Left cardiac atrium (tissue), 4 donors: ENCODE data around the gene CYP2U1. TPM values are rescaled to one million over a fixed set of nuclear protein-coding genes. Genes with fewer than 3 reads are reported as not detected.
"Not testable (repeated sequence)": the region's sequence is repeated elsewhere in the genome, so short reads cannot be mapped to it uniquely, and the experiment has no call there.

Experiments
- ATAC-seq, 2 donors: fragments of 200-7000 bp; cut with Tn5 transposase; one replicate each; pipeline ENCODE4 v1.9.1; 2020; ENCODE audit warnings: mild to moderate bottlenecking in 2 of 2, moderate library complexity in 2 of 2
- DNase-seq: peaks from one replicate; pipeline ENCODE4 v3.0.0-alpha.2; 2020
- intact Hi-C, 2 donors: fragments of 100-400 bp; cut with DNase I; formaldehyde crosslinking; loops; one replicate each; pipeline versions ENCODE4 v1.14.1 to v1.15.1; 2022 to 2023
- total RNA-seq, 2 donors: library from RNA; stranded (reverse); fragmentation: NEBNext Ultra II Directional; extraction: Animal tissue kit (Norgen Biotek cat#: 25700); gene quantifications; one replicate each; pipeline ENCODE4 v1.2.1, GENCODE V29; 2021
- donor health status: DM: no; HTN: yes; CAD: no.
- donor health status: DM: no; HTN: yes; CAD: no; lungs with severe emphysema.
- donor health status: DM: yes; HTN: yes; CAD: no.
- donor health status: Dilated cardiomyopathy.

The CYP2U1 gene
- total RNA-seq, 2 donors from 2014 or later = 9.4 to 10.8 TPM

GRCh38 chr4:107913283-107913899 is 18.0 kb upstream of the CYP2U1 start:
- intact Hi-C loops = loop anchor here (1.0 to 5.0 kb wide), 3 partner anchors 86 to 156 kb away; no protein-coding TSS in a partner anchor
- no peak for DNase-seq
- ATAC-seq = peak; percentile 78 to 88

DNA sequence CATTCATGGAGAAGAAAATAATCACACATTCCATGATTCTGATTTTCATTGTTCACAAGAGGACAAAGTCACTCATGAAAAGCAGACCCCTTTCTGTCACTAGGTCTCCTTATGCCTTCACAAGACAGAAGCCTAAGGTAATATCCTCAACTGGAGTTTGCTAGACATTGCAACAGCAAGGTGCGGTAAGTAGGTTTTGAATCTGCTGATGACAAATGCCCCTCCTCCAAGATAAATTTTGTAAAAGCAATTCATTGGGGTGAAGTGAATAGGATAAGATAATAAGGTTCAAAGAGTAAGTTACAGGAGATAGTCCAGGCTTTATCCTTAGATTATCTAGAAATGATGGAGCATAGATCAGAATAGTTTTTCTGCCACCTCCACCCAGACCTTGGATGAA is 16.1 kb upstream of the CYP2U1 start:
- intact Hi-C loops = no loop called here
- DNase-seq (no peak), ATAC-seq (no peak)

DNA sequence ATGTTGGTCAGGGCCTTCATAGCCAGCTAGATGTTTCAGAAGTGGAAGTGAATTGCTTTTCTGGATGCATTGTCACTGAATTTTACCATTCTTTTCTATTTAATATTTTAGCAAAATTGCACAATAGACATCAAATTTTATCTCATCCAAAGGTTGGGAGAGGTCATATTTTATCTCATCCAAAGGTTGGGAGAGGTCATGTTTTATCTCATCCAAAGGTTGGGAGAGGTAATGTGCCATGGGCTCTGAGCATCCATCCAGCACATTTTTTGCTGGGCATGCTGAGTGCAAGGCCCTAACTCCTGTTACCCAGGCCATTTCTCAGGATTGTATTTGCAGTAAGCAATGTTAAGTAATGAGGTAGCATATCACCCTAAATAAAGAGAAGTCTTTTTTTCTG is 14.7 kb upstream of the CYP2U1 start:
- intact Hi-C loops = no loop called here
- ATAC-seq (no peak), DNase-seq (no peak)

GRCh38 chr4:107917500-107917899 is 13.8 kb upstream of the CYP2U1 start:
- DNase-seq = no peak
- no peak for ATAC-seq
- intact Hi-C loops = no loop called here

- no peak for DNase-seq
- ATAC-seq = no peak
- intact Hi-C loops = no loop called here
Observed at GRCh38 chr4:107922486-107923473, 8.6 kb upstream of the CYP2U1 start.

DNA sequence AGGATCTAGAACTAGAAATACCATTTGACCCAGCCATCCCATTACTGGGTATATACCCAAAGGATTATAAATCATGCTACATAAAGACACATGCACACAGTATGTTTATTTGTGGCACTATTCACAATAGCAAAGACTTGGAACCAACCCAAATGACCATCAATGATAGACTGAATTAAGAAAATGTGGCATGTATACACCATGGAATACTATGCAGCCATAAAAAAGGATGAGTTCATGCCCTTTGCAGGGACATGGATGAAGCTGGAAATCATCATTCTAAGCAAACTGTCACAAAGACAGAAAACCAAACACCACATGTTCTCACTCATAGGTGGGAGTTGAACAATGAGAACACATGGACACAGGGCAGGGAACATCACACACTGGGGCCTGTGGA is 5.6 kb upstream of the CYP2U1 start:
- intact Hi-C loops, DNase-seq, ATAC-seq: not testable (repeated sequence)

DNA sequence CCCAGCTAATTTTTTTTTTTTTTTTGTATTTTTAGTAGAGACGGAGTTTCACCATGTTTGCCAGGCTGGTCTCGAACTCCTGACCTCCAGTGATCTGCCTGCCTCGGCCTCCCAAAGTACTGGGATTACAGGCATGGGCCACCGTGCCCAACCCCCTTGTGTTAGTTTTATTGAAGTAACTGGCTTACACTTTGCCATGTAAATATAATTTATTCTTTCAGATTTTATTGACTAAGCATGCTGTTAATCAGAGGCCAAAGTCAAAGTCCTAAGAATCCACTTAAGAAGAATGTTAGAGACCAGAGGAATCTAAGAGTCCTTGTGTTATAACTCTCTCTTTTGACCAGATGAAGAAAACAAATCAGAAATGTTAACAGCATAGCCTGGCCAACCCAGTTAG is 4.5 kb upstream of the CYP2U1 start:
- intact Hi-C loops, ATAC-seq, DNase-seq: not testable (repeated sequence)

- DNase-seq = no peak
- ATAC-seq = peak; percentile 3 to 12
- intact Hi-C loops = loop anchor here in 1 of 2 donors (5.0 kb wide), 1 partner anchor 55 kb away; the partner anchor contains the start of gene HADH
Observed at GRCh38 chr4:107931775-107932321, 499 bp downstream of the CYP2U1 start.

GRCh38 chr4:107935246-107935645 is 3.9 kb downstream of the CYP2U1 start:
- DNase-seq (no peak), ATAC-seq (no peak)
- intact Hi-C loops = no loop called here

- intact Hi-C loops = no loop called here
- DNase-seq (no peak), ATAC-seq (no peak)
Observed at GRCh38 chr4:107937040-107937439, 5.7 kb downstream of the CYP2U1 start.

DNA sequence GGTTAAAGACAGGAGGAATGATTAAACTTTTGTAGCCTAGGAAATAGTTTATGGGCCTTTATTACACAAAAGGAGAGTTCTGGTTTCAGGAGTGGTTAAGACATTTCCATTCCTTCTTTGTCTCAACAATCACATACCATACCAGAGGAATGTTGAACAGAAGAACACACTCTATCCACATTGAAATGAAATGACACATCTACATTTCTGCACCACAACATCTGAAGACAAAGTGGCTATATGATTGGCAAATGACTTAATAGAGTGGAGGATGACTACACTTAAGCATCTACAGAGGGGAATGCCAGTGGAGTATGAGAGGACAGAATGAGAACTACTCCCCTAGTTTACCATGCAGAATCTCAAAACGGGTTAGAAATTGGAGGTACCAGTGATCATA is 8.0 kb downstream of the CYP2U1 start:
- ATAC-seq (no peak), DNase-seq (no peak)
- intact Hi-C loops = no loop called here

- ATAC-seq (no peak), DNase-seq (no peak)
- intact Hi-C loops = no loop called here
Observed at GRCh38 chr4:107945809-107946208, 14.5 kb downstream of the CYP2U1 start.

DNA sequence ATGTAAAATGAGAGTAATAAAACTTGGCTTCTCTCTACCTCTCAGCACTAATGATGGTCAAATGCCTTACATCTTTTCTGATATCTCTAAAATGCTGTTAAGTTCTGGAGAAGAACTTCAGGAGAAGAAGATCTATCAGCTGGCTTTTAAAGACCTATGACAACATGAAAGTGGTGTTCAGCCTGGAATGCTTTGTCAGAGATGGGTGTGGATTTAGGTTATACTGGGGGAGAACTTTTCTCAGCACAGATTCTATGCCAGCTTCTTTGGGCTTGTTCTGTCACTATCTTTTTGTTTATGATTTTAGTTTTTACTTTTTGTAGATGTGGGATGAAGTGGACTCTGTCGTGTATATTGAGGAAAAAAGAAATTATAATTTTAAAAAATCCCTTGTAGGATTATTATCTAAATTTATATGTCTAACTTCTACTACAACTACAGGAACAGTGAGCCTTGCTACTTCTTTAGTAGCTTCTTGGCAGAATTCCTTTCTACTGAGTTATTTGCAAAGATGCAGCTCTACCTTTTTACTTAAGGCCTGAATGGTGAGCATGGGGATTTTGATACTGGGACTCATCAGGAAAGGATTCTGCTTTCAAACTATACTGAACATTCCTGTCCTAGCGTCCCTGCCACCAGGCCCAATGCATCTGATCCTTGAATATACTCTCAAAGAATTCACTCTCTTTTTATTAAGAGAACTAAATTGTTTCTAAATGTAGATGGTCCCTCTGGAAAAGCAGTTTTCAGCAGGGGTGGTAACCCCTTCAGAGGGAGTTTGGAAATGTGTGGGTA is 19.6 kb downstream of the CYP2U1 start:
- DNase-seq = no peak
- ATAC-seq = no peak
- intact Hi-C loops = no loop called here

DNA sequence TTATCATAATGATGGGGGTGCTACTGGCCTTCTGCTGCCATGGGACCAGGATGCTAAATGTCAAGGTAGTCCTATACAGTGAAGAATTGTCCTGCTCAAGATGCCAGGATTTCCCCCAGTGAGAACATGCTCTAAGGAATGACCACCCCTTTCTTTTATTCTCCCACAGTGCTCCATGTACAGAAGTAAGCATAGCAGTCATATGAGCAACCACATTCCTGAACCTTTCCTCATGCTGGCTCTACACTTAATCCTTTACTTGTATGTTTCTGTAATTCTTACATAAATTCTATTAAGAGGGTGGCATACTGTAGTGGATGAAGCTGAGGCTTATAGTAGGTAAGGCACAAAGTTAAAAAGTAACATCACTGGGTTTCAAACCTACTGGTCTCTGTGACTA is 20.2 kb downstream of the CYP2U1 start:
- DNase-seq = no peak
- no peak for ATAC-seq
- intact Hi-C loops = no loop called here

GRCh38 chr4:107956011-107956410 is 24.7 kb downstream of the CYP2U1 start:
- no peak for ATAC-seq
- intact Hi-C loops = no loop called here

GRCh38 chr4:107966903-107967302 is 35.6 kb downstream of the CYP2U1 start:
- no peak for ATAC-seq
- intact Hi-C loops = no loop called here
- no peak for DNase-seq

More at GRCh38 chr4:107956011-107956410, 24.7 kb downstream of the CYP2U1 start:
- no peak for DNase-seq

GRCh38 chr4:107967519-107967918 is 36.2 kb downstream of the CYP2U1 start:
- intact Hi-C loops, DNase-seq, ATAC-seq: not testable (repeated sequence)

DNA sequence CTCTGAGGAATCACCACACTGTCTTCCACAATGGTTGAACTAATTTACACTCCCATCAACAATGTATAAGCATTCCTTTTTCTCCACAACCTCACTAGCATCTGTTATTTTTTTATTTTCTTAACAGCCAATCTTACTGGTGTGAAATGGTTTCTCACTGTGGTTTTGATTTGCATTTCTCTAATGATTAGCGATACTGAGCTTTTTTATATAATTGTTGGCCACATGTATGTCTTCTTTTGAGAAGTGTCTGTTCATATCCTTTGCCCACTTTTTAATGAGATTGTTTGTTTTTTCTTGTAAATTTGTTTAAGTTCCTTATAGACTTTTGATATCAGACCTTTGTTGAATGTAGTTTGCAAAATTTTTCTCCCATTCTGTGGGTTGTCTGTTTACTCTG is 36.6 kb downstream of the CYP2U1 start:
- DNase-seq, intact Hi-C loops, ATAC-seq: not testable (repeated sequence)
